HEK293 (cell line): ENCODE measurements around the gene TMEM273.
"Not testable (repeated sequence)": the region's sequence is repeated elsewhere in the genome, so short reads cannot be mapped to it uniquely, and the experiment has no call there.

Experiments used
- CTCF ChIA-PET: fragments of 350-600 bp; formaldehyde crosslinking; extraction: SDS; loops from one replicate; lab custom pipeline; 2021; ENCODE audit warnings: antibody characterized with exemption; lab: Yijun Ruan, JAX
- POLR2A ChIA-PET: fragments of 300-600 bp; formaldehyde crosslinking; extraction: SDS; loops from one replicate; lab custom pipeline; 2020; ENCODE audit warnings: antibody characterized with exemption, inconsistent platforms; lab: Yijun Ruan, JAX
- H3K27ac ChIP-seq: fragments of 200-500 bp; sonication (Bioruptor generic); 2 replicates; pipeline ENCODE4 v1.5.1; 2014; ENCODE audit warnings: low read depth, low read length, control low read depth, inconsistent platforms; ENCODE audit errors: extremely low read depth
- H3K36me3 ChIP-seq, 2 experiments: fragments of 200-500 bp in 1 of 2; sonication (Bioruptor generic) in 1 of 2; 1 replicate in 1 of 2; 2 replicates in 1 of 2; pipeline ENCODE4 v1.5.1; 2014 to 2017; ENCODE audit warnings: inconsistent platforms in 2 of 2, low read length in 2 of 2; ENCODE audit not compliant: control insufficient read depth in 2 of 2, insufficient read depth in 1 of 2
- H3K4me1 ChIP-seq: fragments of 200-500 bp; sonication (Bioruptor generic); 2 replicates; pipeline ENCODE4 v1.5.1; 2014; ENCODE audit warnings: mild to moderate bottlenecking, low read length, inconsistent platforms; ENCODE audit not compliant: control insufficient read depth, insufficient read depth
- H3K4me3 ChIP-seq: 2 replicates; pipeline ENCODE4 v1.5.1; 2011; ENCODE audit warnings: low read depth, mild to moderate bottlenecking, control low read depth, low read length, moderate library complexity
- H3K9me3 ChIP-seq: fragments of 200-500 bp; sonication (Bioruptor generic); 2 replicates; pipeline ENCODE4 v1.5.1; 2014; ENCODE audit warnings: low read depth, low read length, inconsistent platforms; ENCODE audit not compliant: control insufficient read depth, insufficient read depth
- CTCF ChIP-seq: fragments of 450-650 bp; formaldehyde crosslinking; IDR thresholded peaks from 2 replicates; pipeline ENCODE4 v1.5.1; 2016; ENCODE audit warnings: missing biosample characterization, missing genetic modification characterization
- KLF17 ChIP-seq: fragments of 450-650 bp; formaldehyde crosslinking; IDR thresholded peaks from 2 replicates; pipeline ENCODE4 v1.5.1; 2016; ENCODE audit warnings: missing biosample characterization, missing genetic modification characterization
- MEIS1 ChIP-seq: sonication (generic); formaldehyde crosslinking; IDR thresholded peaks from 2 replicates; pipeline ENCODE4 v1.8.1; 2022; ENCODE audit warnings: missing genetic modification reagents, mild to moderate bottlenecking, borderline replicate concordance
- PATZ1 ChIP-seq: fragments of 450-650 bp; formaldehyde crosslinking; IDR thresholded peaks from 2 replicates; pipeline ENCODE4 v1.5.1; 2016; ENCODE audit warnings: missing biosample characterization, missing genetic modification characterization
- PBX3 ChIP-seq: sonication (generic); formaldehyde crosslinking; IDR thresholded peaks from 2 replicates; pipeline ENCODE4 v1.8.1; 2022; ENCODE audit warnings: mild to moderate bottlenecking, moderate library complexity, missing genetic modification reagents
- PRDM6 ChIP-seq: fragments of 450-650 bp; formaldehyde crosslinking; IDR thresholded peaks from 2 replicates; pipeline ENCODE4 v1.5.1; 2017; ENCODE audit warnings: missing biosample characterization, missing genetic modification characterization
- ZBTB48 ChIP-seq: fragments of 450-650 bp; formaldehyde crosslinking; IDR thresholded peaks from 2 replicates; pipeline ENCODE4 v1.5.1; 2016; ENCODE audit warnings: missing biosample characterization, missing genetic modification characterization
- ZFP69B ChIP-seq: fragments of 450-650 bp; formaldehyde crosslinking; IDR thresholded peaks from 2 replicates; pipeline ENCODE4 v1.5.1; 2016; ENCODE audit warnings: missing biosample characterization, missing genetic modification characterization
- ZIC2 ChIP-seq: fragments of 450-650 bp; formaldehyde crosslinking; IDR thresholded peaks from 2 replicates; pipeline ENCODE4 v1.5.1; 2016; ENCODE audit warnings: missing biosample characterization, missing genetic modification characterization
- ZNF146 ChIP-seq: fragments of 450-650 bp; formaldehyde crosslinking; IDR thresholded peaks from 2 replicates; pipeline ENCODE4 v1.5.1; 2016; ENCODE audit warnings: missing biosample characterization, missing genetic modification characterization
- ZNF223 ChIP-seq: fragments of 450-650 bp; formaldehyde crosslinking; IDR thresholded peaks from 2 replicates; pipeline ENCODE4 v1.5.1; 2016; ENCODE audit warnings: missing biosample characterization, missing genetic modification characterization
- ZNF513 ChIP-seq: fragments of 450-650 bp; IDR thresholded peaks from 2 replicates; pipeline ENCODE4 v1.5.1; 2018; ENCODE audit warnings: missing biosample characterization, missing genetic modification characterization
- ZNF548 ChIP-seq: fragments of 450-650 bp; formaldehyde crosslinking; IDR thresholded peaks from 2 replicates; pipeline ENCODE4 v1.5.1; 2016; ENCODE audit warnings: missing biosample characterization, missing genetic modification characterization
- ZNF624 ChIP-seq: fragments of 450-650 bp; formaldehyde crosslinking; IDR thresholded peaks from 2 replicates; pipeline ENCODE4 v1.5.1; 2017; ENCODE audit warnings: missing biosample characterization, missing genetic modification characterization
- ZNF639 ChIP-seq: fragments of 450-650 bp; formaldehyde crosslinking; IDR thresholded peaks from 2 replicates; pipeline ENCODE4 v1.5.1; 2016; ENCODE audit warnings: missing biosample characterization, missing genetic modification characterization
- ZNF664 ChIP-seq: fragments of 450-650 bp; formaldehyde crosslinking; IDR thresholded peaks from 2 replicates; pipeline ENCODE4 v1.5.1; 2016; ENCODE audit warnings: missing biosample characterization, missing genetic modification characterization
- ZNF768 ChIP-seq: fragments of 450-650 bp; formaldehyde crosslinking; IDR thresholded peaks from 2 replicates; pipeline ENCODE4 v1.5.1; 2018; ENCODE audit warnings: missing biosample characterization, mild to moderate bottlenecking, missing genetic modification characterization

The TMEM273 gene

GRCh38 chr10:49197171-49197570 is 9.0 kb upstream of the TMEM273 start (continued):
- TF ChIP-seq CTCF (tag by site-specific recombination) (no peak), ZNF664 (no peak), ZNF513 (tag by site-specific recombination) (no peak)

- H3K36me3 ChIP-seq, CTCF ChIA-PET, H3K9me3 ChIP-seq, H3K27ac ChIP-seq, POLR2A ChIA-PET, H3K4me1 ChIP-seq, H3K4me3 ChIP-seq: not testable (repeated sequence)
- TF ChIP-seq ZNF146: 0 out of 2 replicates have a peak, but pooled peaks have one; percentile 24
Measured at GRCh38 chr10:49195864-49196263, 7.7 kb upstream of the TMEM273 start.

GRCh38 chr10:49194212-49194920 is 6.2 kb upstream of the TMEM273 start:
- Histone ChIP-seq H3K27ac (no peak overlapping the region), H3K4me1 (no peaks in the 10 kb centered on the region), H3K36me3 (no peaks in the 10 kb centered on the region), H3K4me3 (no peak overlapping the region), H3K9me3 (no peaks in the 10 kb centered on the region)
- TF ChIP-seq ZNF513 (tag by site-specific recombination): no peak
- TF ChIP-seq ZFP69B (tag by site-specific recombination): no peak
- no peak for TF ChIP-seq ZIC2 (tag by site-specific recombination)
- no peak for TF ChIP-seq ZNF664
- TF ChIP-seq PBX3 (CRISPR knock-in tag): no peak
- TF ChIP-seq MEIS1 (CRISPR knock-in tag): no peak
- no peak for TF ChIP-seq ZBTB48
- TF ChIP-seq KLF17 (tag by site-specific recombination): no peak
- TF ChIP-seq PATZ1 (tag by site-specific recombination): no peak
- no peak for TF ChIP-seq ZNF548 (tag by site-specific recombination)
- TF ChIP-seq ZNF639 (tag by site-specific recombination): no peak
- TF ChIP-seq ZNF624: no peak
- TF ChIP-seq PRDM6 (tag by site-specific recombination): no peak
- no peak for TF ChIP-seq ZNF768
- no peak for TF ChIP-seq ZNF223
- ChIA-PET POLR2A (no interaction called here), CTCF (no interaction called here)
